GM12872 (cell line): ENCODE data around the gene SERPINA1.

Experiments
- CTCF ChIP-seq: IDR thresholded peaks from 3 replicates; pipeline ENCODE4 v1.5.1; 2011; ENCODE audit warnings: low read depth, mild to moderate bottlenecking, low read length, moderate library complexity; ENCODE audit not compliant: insufficient read depth

SERPINA1 gene

GRCh38 chr14:94403312-94403932 lies 15.0 kb upstream of the SERPINA1 start:
- no peak for TF ChIP-seq CTCF

GRCh38 chr14:94401083-94401482 lies 12.7 kb upstream of the SERPINA1 start:
- TF ChIP-seq CTCF, result no peak

GRCh38 chr14:94400422-94400841 lies 12.0 kb upstream of the SERPINA1 start:
- no peak for TF ChIP-seq CTCF

GRCh38 chr14:94398536-94398935 lies 10.1 kb upstream of the SERPINA1 start:
- TF ChIP-seq CTCF, result no peak

GRCh38 chr14:94398182-94398479 lies 9.7 kb upstream of the SERPINA1 start:
- no peak for TF ChIP-seq CTCF

GRCh38 chr14:94397289-94398181 lies 9.1 kb upstream of the SERPINA1 start:
- no peak for TF ChIP-seq CTCF

- no peak for TF ChIP-seq CTCF
Observed at GRCh38 chr14:94396628-94397225, 8.3 kb upstream of the SERPINA1 start.
